Liver (tissue), 9 donors: Measurements from ENCODE around the gene ZNF594. TPM values are rescaled to one million over a fixed set of nuclear protein-coding genes. Genes with fewer than 3 reads are reported as not detected.

ENCODE experiments used
- DNase-seq: peaks from one replicate; pipeline ENCODE4 v3.0.0-alpha.2; 2017; ENCODE audit warnings: low spot score
- H3K27ac ChIP-seq, 2 donors: one replicate each; pipeline ENCODE4 v1.7.0; 2013; ENCODE audit warnings: inconsistent platforms in 2 of 2, low read length in 2 of 2, control low read depth in 1 of 2, low read depth in 1 of 2, mild to moderate bottlenecking in 1 of 2
- H3K27me3 ChIP-seq, 4 donors: one replicate each; pipeline versions ENCODE4 v1.6.1 to v1.7.0; 2013; ENCODE audit warnings: low read length in 3 of 4, inconsistent platforms in 1 of 4, mild to moderate bottlenecking in 1 of 4, moderate library complexity in 1 of 4; ENCODE audit not compliant: control insufficient read depth in 4 of 4, insufficient read depth in 4 of 4
- H3K36me3 ChIP-seq, 4 donors: one replicate each; pipeline versions ENCODE4 v1.6.1 to v1.7.0; 2013; ENCODE audit warnings: low read length in 3 of 4, mild to moderate bottlenecking in 3 of 4, low read depth in 1 of 4, moderate library complexity in 1 of 4; ENCODE audit not compliant: control insufficient read depth in 4 of 4, insufficient read depth in 3 of 4
- H3K4me1 ChIP-seq, 4 donors: one replicate each; pipeline versions ENCODE4 v1.6.1 to v1.7.0; 2013; ENCODE audit warnings: low read length in 3 of 4, mild to moderate bottlenecking in 3 of 4, moderate library complexity in 1 of 4; ENCODE audit not compliant: control insufficient read depth in 4 of 4, insufficient read depth in 4 of 4
- H3K4me3 ChIP-seq, 3 donors: one replicate each; pipeline versions ENCODE4 v1.6.1 to v1.7.0; 2013; ENCODE audit warnings: low read length in 3 of 3, control low read depth in 1 of 3, low read depth in 1 of 3, mild to moderate bottlenecking in 1 of 3
- H3K9ac ChIP-seq, 2 donors: one replicate each; pipeline ENCODE4 v1.7.0; 2013; ENCODE audit warnings: low read length in 2 of 2, mild to moderate bottlenecking in 2 of 2, moderate library complexity in 2 of 2, control low read depth in 1 of 2, low read depth in 1 of 2
- H3K9me3 ChIP-seq, 4 donors: one replicate each; pipeline versions ENCODE4 v1.6.1 to v1.7.0; 2013; ENCODE audit warnings: low read length in 3 of 4; ENCODE audit not compliant: control insufficient read depth in 4 of 4
- ATF3 ChIP-seq: IDR thresholded peaks from 2 replicates; pipeline ENCODE4 v1.6.1; 2016; ENCODE audit warnings: antibody characterized with exemption
- EGR1 ChIP-seq, 2 donors: IDR thresholded peaks; 2 replicates each; pipeline ENCODE4 v1.6.1; 2016 to 2018; ENCODE audit warnings: antibody characterized with exemption in 2 of 2, low read depth in 2 of 2
- FOXA1 ChIP-seq: IDR thresholded peaks from 2 replicates; pipeline ENCODE4 v1.6.1; 2016; ENCODE audit warnings: antibody characterized with exemption
- FOXA2 ChIP-seq: IDR thresholded peaks from 2 replicates; pipeline ENCODE4 v1.6.1; 2016; ENCODE audit warnings: antibody characterized with exemption
- GABPA ChIP-seq, 2 donors: IDR thresholded peaks in 1 of 2; conservative IDR thresholded peaks in 1 of 2; 2 replicates each; pipeline ENCODE4 v1.6.1; 2016; ENCODE audit warnings: antibody characterized with exemption in 2 of 2, mild to moderate bottlenecking in 1 of 2, moderate library complexity in 1 of 2
- HNF4A ChIP-seq, 2 donors: conservative IDR thresholded peaks; 2 replicates each; pipeline ENCODE4 v1.6.1; 2016; ENCODE audit warnings: antibody characterized with exemption in 2 of 2, mild to moderate bottlenecking in 2 of 2
- HNF4G ChIP-seq: IDR thresholded peaks from 2 replicates; pipeline ENCODE4 v1.6.1; 2016; ENCODE audit warnings: antibody characterized with exemption
- JUND ChIP-seq, 2 donors: IDR thresholded peaks; 2 replicates each; pipeline ENCODE4 v1.6.1; 2016; ENCODE audit warnings: antibody characterized with exemption in 2 of 2
- MAX ChIP-seq: IDR thresholded peaks from 2 replicates; pipeline ENCODE4 v1.6.1; 2016; ENCODE audit warnings: antibody characterized with exemption
- NR2F2 ChIP-seq: IDR thresholded peaks from 2 replicates; pipeline ENCODE4 v1.6.1; 2016; ENCODE audit warnings: antibody characterized with exemption
- RAD21 ChIP-seq, 2 donors: IDR thresholded peaks; 2 replicates each; pipeline ENCODE4 v1.6.1; 2016; ENCODE audit warnings: antibody characterized with exemption in 2 of 2, mild to moderate bottlenecking in 2 of 2
- REST ChIP-seq: IDR thresholded peaks from 2 replicates; pipeline ENCODE4 v1.6.1; 2016; ENCODE audit warnings: antibody characterized with exemption, mild to moderate bottlenecking
- SP1 ChIP-seq: IDR thresholded peaks from 2 replicates; pipeline ENCODE4 v1.6.1; 2018; ENCODE audit warnings: antibody characterized with exemption, mild to moderate bottlenecking
- TAF1 ChIP-seq: conservative IDR thresholded peaks from 2 replicates; pipeline ENCODE4 v1.6.1; 2016; ENCODE audit warnings: antibody characterized with exemption, mild to moderate bottlenecking
- YY1 ChIP-seq: IDR thresholded peaks from 2 replicates; pipeline ENCODE4 v1.6.1; 2016; ENCODE audit warnings: antibody characterized with exemption, mild to moderate bottlenecking
- WGBS: extraction: QIAGEN DNeasy Blood & Tissue Kit; methylation state at CpG from one replicate; pipeline ENCODE4 v1.1.7; 2013; 5-methylcytosine and 5-hydroxymethylcytosine counted together
- polyA plus RNA-seq, 2 donors: library from polyadenylated mRNA; stranded (reverse) in 1 of 2; unstranded in 1 of 2; fragments of 200-250 nt in 1 of 2; fragments of >200 nt in 1 of 2; fragmentation: Nextera tagmentation in 1 of 2; extraction: Ambion mirVana in 1 of 2; gene quantifications; one replicate each; pipeline versions ENCODE4 v1.2.1 to v1.2.3, GENCODE V29; 2013 to 2015
- total RNA-seq, 2 donors: library from RNA; depleted of rRNA; stranded (reverse); fragments of >200 nt; gene quantifications; one replicate each; pipeline ENCODE4 v1.2.3, GENCODE V29; 2014
- TF ChIP-seq, protein P1 (sequence below): IDR thresholded peaks from 2 replicates; pipeline ENCODE4 v1.6.1; 2016; ENCODE audit warnings: antibody characterized with exemption
- TF ChIP-seq, protein P2 (sequence below): fragments of 150-350 bp; IDR thresholded peaks from 2 replicates; pipeline ENCODE4 v1.5.1; 2017; ENCODE audit warnings: improper control_type of control experiment, low read depth, low read length; ENCODE audit not compliant: missing input control
- donor health status: healthy.
- donor health status: healthy.
- donor health status: healthy.
- donor health status: healthy.
- donor health status: healthy.

ZNF594 gene
- total and polyA plus RNA-seq, 4 donors = 0.76 to 7.4 (median 4.1) TPM

GRCh38 chr17:5194346-5194745, 2.7 kb upstream of the ZNF594 start:
- peaks cover 0 to 3% (median 0%) of the 10 kb centered on the region in 4 donors for H3K9me3 ChIP-seq
- no peak for DNase-seq
- TF ChIP-seq HNF4A (conservative IDR thresholded peaks at IDR 0.05) = no peak
- no peak for TF ChIP-seq MAX
- no peak for TF ChIP-seq FOXA1
- TF ChIP-seq, protein P1, sequence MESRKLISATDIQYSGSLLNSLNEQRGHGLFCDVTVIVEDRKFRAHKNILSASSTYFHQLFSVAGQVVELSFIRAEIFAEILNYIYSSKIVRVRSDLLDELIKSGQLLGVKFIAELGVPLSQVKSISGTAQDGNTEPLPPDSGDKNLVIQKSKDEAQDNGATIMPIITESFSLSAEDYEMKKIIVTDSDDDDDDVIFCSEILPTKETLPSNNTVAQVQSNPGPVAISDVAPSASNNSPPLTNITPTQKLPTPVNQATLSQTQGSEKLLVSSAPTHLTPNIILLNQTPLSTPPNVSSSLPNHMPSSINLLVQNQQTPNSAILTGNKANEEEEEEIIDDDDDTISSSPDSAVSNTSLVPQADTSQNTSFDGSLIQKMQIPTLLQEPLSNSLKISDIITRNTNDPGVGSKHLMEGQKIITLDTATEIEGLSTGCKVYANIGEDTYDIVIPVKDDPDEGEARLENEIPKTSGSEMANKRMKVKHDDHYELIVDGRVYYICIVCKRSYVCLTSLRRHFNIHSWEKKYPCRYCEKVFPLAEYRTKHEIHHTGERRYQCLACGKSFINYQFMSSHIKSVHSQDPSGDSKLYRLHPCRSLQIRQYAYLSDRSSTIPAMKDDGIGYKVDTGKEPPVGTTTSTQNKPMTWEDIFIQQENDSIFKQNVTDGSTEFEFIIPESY = no peak
- no peak for TF ChIP-seq GABPA (IDR thresholded peaks at IDR 0.05 in 1 of 2, conservative IDR thresholded peaks at IDR 0.05 in 1 of 2)
- TF ChIP-seq NR2F2 = no peak
- no peak for TF ChIP-seq FOXA2
- TF ChIP-seq EGR1 (IDR thresholded peaks at IDR 0.05; ENCODE audit: low read depth in 2 of 2) = no peak
- no peak for TF ChIP-seq JUND (IDR thresholded peaks at IDR 0.05)
- TF ChIP-seq, protein P2, sequence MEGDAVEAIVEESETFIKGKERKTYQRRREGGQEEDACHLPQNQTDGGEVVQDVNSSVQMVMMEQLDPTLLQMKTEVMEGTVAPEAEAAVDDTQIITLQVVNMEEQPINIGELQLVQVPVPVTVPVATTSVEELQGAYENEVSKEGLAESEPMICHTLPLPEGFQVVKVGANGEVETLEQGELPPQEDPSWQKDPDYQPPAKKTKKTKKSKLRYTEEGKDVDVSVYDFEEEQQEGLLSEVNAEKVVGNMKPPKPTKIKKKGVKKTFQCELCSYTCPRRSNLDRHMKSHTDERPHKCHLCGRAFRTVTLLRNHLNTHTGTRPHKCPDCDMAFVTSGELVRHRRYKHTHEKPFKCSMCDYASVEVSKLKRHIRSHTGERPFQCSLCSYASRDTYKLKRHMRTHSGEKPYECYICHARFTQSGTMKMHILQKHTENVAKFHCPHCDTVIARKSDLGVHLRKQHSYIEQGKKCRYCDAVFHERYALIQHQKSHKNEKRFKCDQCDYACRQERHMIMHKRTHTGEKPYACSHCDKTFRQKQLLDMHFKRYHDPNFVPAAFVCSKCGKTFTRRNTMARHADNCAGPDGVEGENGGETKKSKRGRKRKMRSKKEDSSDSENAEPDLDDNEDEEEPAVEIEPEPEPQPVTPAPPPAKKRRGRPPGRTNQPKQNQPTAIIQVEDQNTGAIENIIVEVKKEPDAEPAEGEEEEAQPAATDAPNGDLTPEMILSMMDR = no peak
- no peak for TF ChIP-seq HNF4G
- TF ChIP-seq ATF3 = no peak
- no peak for TF ChIP-seq SP1
- no peak for TF ChIP-seq TAF1
- no peak for TF ChIP-seq REST
- no peak for TF ChIP-seq YY1
- no peak for TF ChIP-seq RAD21 (IDR thresholded peaks at IDR 0.05)
- H3K27me3 ChIP-seq = no peaks in the 10 kb centered on the region
- H3K27ac ChIP-seq = no peak overlapping the region
- H3K4me3 ChIP-seq = no peak overlapping the region
- H3K9ac ChIP-seq = no peak overlapping the region
- 94% methylated on average over 2 of the region's 2 CpGs for WGBS
- peaks cover 0 to 2% (median under 1%) of the 10 kb centered on the region in 4 donors for H3K36me3 ChIP-seq
- peaks cover 0 to 11% (median 2%) of the 10 kb centered on the region in 4 donors for H3K4me1 ChIP-seq

GRCh38 chr17:5184288-5184687, 7.4 kb downstream of the ZNF594 start:
- Histone ChIP-seq H3K9me3 (peaks cover 52 to 82% (median 58%) of the 10 kb centered on the region in 4 donors), H3K4me1 (no peaks in the 10 kb centered on the region), H3K9ac (no peak overlapping the region), H3K4me3 (peak overlapping the region in 2 of 3 donors; percentile 27 to 40), H3K27ac (no peak overlapping the region), H3K36me3 (peaks cover under 1 to 20% (median 2%) of the 10 kb centered on the region in 4 donors), H3K27me3 (no peaks in the 10 kb centered on the region)
- 93% methylated on average over 2 of the region's 2 CpGs for WGBS
- no peak for DNase-seq
- TF ChIP-seq, protein P2 = no peak
- TF ChIP-seq SP1 (no peak), REST (no peak)
- TF ChIP-seq, protein P1 = no peak
